ENCODE data around the gene NOL6. TPM values are rescaled to one million over a fixed set of nuclear protein-coding genes. Genes with fewer than 3 reads are reported as not detected.

The NOL6 gene
- total RNA-seq, 1 donor from 2014 or later, result 35.7 TPM

Small RNA genes lying within 50 kb of the gene (microRNA-seq; reads per million reads assigned to microRNA genes)
- gene MIR6851 (ENCODE audit: borderline number of aligned reads), result not detected

Other genes with a start within 250 kb of the NOL6 start
- gene SPINK4, start 233.8 kb downstream of the NOL6 start, total RNA-seq, result not detected
- gene BAG1, start 209.2 kb downstream of the NOL6 start, total RNA-seq, result 131 TPM
- 52.0 TPM for gene CHMP5, start 208.9 kb downstream of the NOL6 start, total RNA-seq
- 39.1 TPM for gene NFX1, start 183.4 kb downstream of the NOL6 start, total RNA-seq
- 323 TPM for gene AQP7, start 71.4 kb downstream of the NOL6 start, total RNA-seq
- gene AQP3, start 26.3 kb downstream of the NOL6 start, total RNA-seq, result 27.7 TPM
- gene ANKRD18B, start 50.3 kb upstream of the NOL6 start, total RNA-seq, result not detected